NCI-H2107 (cell line): ENCODE results near the gene CD37.
"Not testable (repeated sequence)": the region's sequence is repeated elsewhere in the genome, so short reads cannot be mapped to it uniquely, and the experiment has no call there.

Experiments used
- DNase-seq: peaks from one replicate; lab custom pipeline; 2025; lab: John Stamatoyannopoulos, UW

Gene CD37

GRCh38 chr19:49331187-49331586, 4.0 kb upstream of the CD37 start:
- DNase-seq, result not testable (repeated sequence)

GRCh38 chr19:49331616-49332055, 3.6 kb upstream of the CD37 start:
- no peak for DNase-seq

GRCh38 chr19:49332691-49333417, 2.4 kb upstream of the CD37 start:
- not testable (repeated sequence) for DNase-seq

- no peak for DNase-seq
Observed at GRCh38 chr19:49333418-49333805, 1.8 kb upstream of the CD37 start.

- no peak for DNase-seq
Observed at GRCh38 chr19:49333811-49334288, 1.4 kb upstream of the CD37 start.

GRCh38 chr19:49335784-49336481, 727 bp downstream of the CD37 start:
- no peak for DNase-seq

GRCh38 chr19:49336482-49337266, 1.5 kb downstream of the CD37 start:
- DNase-seq, result no peak

GRCh38 chr19:49337267-49338022, 2.2 kb downstream of the CD37 start:
- no peak for DNase-seq

GRCh38 chr19:49338023-49338677, 2.9 kb downstream of the CD37 start:
- no peak for DNase-seq

- no peak for DNase-seq
Observed at GRCh38 chr19:49338691-49339300, 3.6 kb downstream of the CD37 start.

GRCh38 chr19:49339301-49340068, 4.3 kb downstream of the CD37 start:
- DNase-seq, result no peak

GRCh38 chr19:49340069-49340864, 5.1 kb downstream of the CD37 start:
- DNase-seq, result peak; percentile 28

GRCh38 chr19:49340865-49341718, 5.9 kb downstream of the CD37 start:
- DNase-seq, result no peak

GRCh38 chr19:49342291-49342721, 7.1 kb downstream of the CD37 start:
- DNase-seq, result no peak

GRCh38 chr19:49343123-49343522, 7.9 kb downstream of the CD37 start:
- DNase-seq, result no peak

- DNase-seq, result no peak
Observed at GRCh38 chr19:49344505-49345423, 9.6 kb downstream of the CD37 start.

- no peak for DNase-seq
Observed at GRCh38 chr19:49347191-49347590, 12.0 kb downstream of the CD37 start.
